ENCODE results near the gene IDH3A. TPM values are rescaled to one million over a fixed set of nuclear protein-coding genes. Genes with fewer than 3 reads are reported as not detected.

Gene IDH3A
- polyA plus RNA-seq, result 10 to 100 TPM; 39.6 to 59.7 (median 41.4) TPM

GRCh38 chr15:78149068-78149804 lies at the start of gene IDH3A:
IDH3A (plus strand) TSS chr15:78149362; CDS start chr15:78149404, 42 bp downstream.
- peaks cover 3 to 7% (median 4%) of the 10 kb centered on the region in 3 donors for H3K27me3 Mint-ChIP-seq (ENCODE audit: low read depth in 3 of 3)
- peak; percentile 98 to 99 (median 98) for DNase-seq
- no peaks in the 10 kb centered on the region for H3K9me3 Mint-ChIP-seq
- H3K36me3 Mint-ChIP-seq, result peaks cover 0 to 5% (median 0%) of the 10 kb centered on the region in 3 donors
- peak within 1 kb of the TSS; percentile 94 to 97 (median 96) for H3K4me3 Mint-ChIP-seq
- H3K4me1 Mint-ChIP-seq, result peaks cover 23 to 37% of the 10 kb centered on the region in 2 donors
- H3K27ac Mint-ChIP-seq, result peak within 1 kb of the TSS; percentile 80 to 94 (median 91)

- H3K27me3 Mint-ChIP-seq (ENCODE audit: low read depth in 3 of 3), result peaks cover 3 to 7% (median 5%) of the 10 kb centered on the region in 3 donors
- peaks cover 37% of the 10 kb centered on the region in 2 donors for H3K4me1 Mint-ChIP-seq
- H3K9me3 Mint-ChIP-seq, result no peaks in the 10 kb centered on the region
- no peaks in the 10 kb centered on the region for H3K36me3 Mint-ChIP-seq
- H3K4me3 Mint-ChIP-seq, result no peak overlapping the region
- no peak overlapping the region for H3K27ac Mint-ChIP-seq
- no peak for DNase-seq
Observed at GRCh38 chr15:78100886-78101285, 48.3 kb upstream of the IDH3A start.

GRCh38 chr15:78101423-78102105 lies 47.6 kb upstream of the IDH3A start:
- Mint-ChIP-seq H3K4me1 (peaks cover 44% of the 10 kb centered on the region in 2 donors), H3K9me3 (no peaks in the 10 kb centered on the region), H3K27ac (no peak overlapping the region), H3K27me3 (ENCODE audit: low read depth in 3 of 3) (peaks cover 5 to 10% (median 6%) of the 10 kb centered on the region in 3 donors), H3K36me3 (no peaks in the 10 kb centered on the region), H3K4me3 (no peak overlapping the region)
- DNase-seq, result no peak

- Mint-ChIP-seq H3K27ac (peak overlapping the region in 1 of 6 donors; percentile 34), H3K4me3 (no peak overlapping the region), H3K4me1 (peaks cover 47 to 48% of the 10 kb centered on the region in 2 donors), H3K36me3 (no peaks in the 10 kb centered on the region), H3K9me3 (no peaks in the 10 kb centered on the region), H3K27me3 (ENCODE audit: low read depth in 3 of 3) (peaks cover 5 to 10% (median 6%) of the 10 kb centered on the region in 3 donors)
- DNase-seq, result no peak
Observed at GRCh38 chr15:78102211-78102610, 47.0 kb upstream of the IDH3A start.

GRCh38 chr15:78102741-78103140 lies 46.4 kb upstream of the IDH3A start:
- no peak for DNase-seq
- H3K9me3 Mint-ChIP-seq, result no peaks in the 10 kb centered on the region
- no peaks in the 10 kb centered on the region for H3K36me3 Mint-ChIP-seq
- peaks cover 49 to 53% of the 10 kb centered on the region in 2 donors for H3K4me1 Mint-ChIP-seq
- peaks cover 5 to 10% (median 6%) of the 10 kb centered on the region in 3 donors for H3K27me3 Mint-ChIP-seq (ENCODE audit: low read depth in 3 of 3)
- H3K27ac Mint-ChIP-seq, result peak overlapping the region in 1 of 6 donors; percentile 57
- peak overlapping the region in 1 of 5 donors; percentile 44 for H3K4me3 Mint-ChIP-seq

- Mint-ChIP-seq H3K4me1 (peaks cover 50 to 57% of the 10 kb centered on the region in 2 donors), H3K4me3 (peak overlapping the region; percentile 62 to 79 (median 67)), H3K9me3 (no peaks in the 10 kb centered on the region), H3K36me3 (no peaks in the 10 kb centered on the region), H3K27me3 (ENCODE audit: low read depth in 3 of 3) (peaks cover 5 to 10% (median 6%) of the 10 kb centered on the region in 3 donors), H3K27ac (peak overlapping the region; percentile 20 to 80 (median 62))
- DNase-seq, result peak; percentile 66 to 70 (median 67)
Observed at GRCh38 chr15:78103406-78104118, 45.6 kb upstream of the IDH3A start.

GRCh38 chr15:78104119-78104479 lies 45.1 kb upstream of the IDH3A start:
- peak overlapping the region; percentile 62 to 79 (median 67) for H3K4me3 Mint-ChIP-seq
- DNase-seq, result no peak
- H3K27me3 Mint-ChIP-seq (ENCODE audit: low read depth in 3 of 3), result peaks cover 5 to 10% (median 6%) of the 10 kb centered on the region in 3 donors
- H3K4me1 Mint-ChIP-seq, result peaks cover 50 to 57% of the 10 kb centered on the region in 2 donors
- H3K36me3 Mint-ChIP-seq, result no peaks in the 10 kb centered on the region
- peak overlapping the region; percentile 6 to 80 (median 62) for H3K27ac Mint-ChIP-seq
- H3K9me3 Mint-ChIP-seq, result no peaks in the 10 kb centered on the region

- H3K4me3 Mint-ChIP-seq, result peak overlapping the region; percentile 50 to 79 (median 67)
- H3K36me3 Mint-ChIP-seq, result no peaks in the 10 kb centered on the region
- no peaks in the 10 kb centered on the region for H3K9me3 Mint-ChIP-seq
- H3K4me1 Mint-ChIP-seq, result peaks cover 50 to 57% of the 10 kb centered on the region in 2 donors
- peak overlapping the region in 5 of 6 donors; percentile 6 to 73 (median 54) for H3K27ac Mint-ChIP-seq
- no peak for DNase-seq
- peaks cover 5 to 10% (median 6%) of the 10 kb centered on the region in 3 donors for H3K27me3 Mint-ChIP-seq (ENCODE audit: low read depth in 3 of 3)
Observed at GRCh38 chr15:78104566-78105475, 44.3 kb upstream of the IDH3A start.

GRCh38 chr15:78105476-78106241 lies 43.5 kb upstream of the IDH3A start:
- Mint-ChIP-seq H3K36me3 (no peaks in the 10 kb centered on the region), H3K4me1 (peaks cover 50 to 57% of the 10 kb centered on the region in 2 donors), H3K27ac (peak overlapping the region; percentile 1 to 73 (median 46)), H3K27me3 (ENCODE audit: low read depth in 3 of 3) (peaks cover 5 to 8% (median 6%) of the 10 kb centered on the region in 3 donors), H3K9me3 (no peaks in the 10 kb centered on the region), H3K4me3 (peak overlapping the region; percentile 40 to 79 (median 67))
- DNase-seq, result peak; percentile 57 to 59 (median 58)

GRCh38 chr15:78107471-78107870 lies 41.7 kb upstream of the IDH3A start:
- peaks cover 47 to 54% of the 10 kb centered on the region in 2 donors for H3K4me1 Mint-ChIP-seq
- H3K36me3 Mint-ChIP-seq, result no peaks in the 10 kb centered on the region
- DNase-seq, result no peak
- H3K9me3 Mint-ChIP-seq, result no peaks in the 10 kb centered on the region
- peaks cover 3 to 8% (median 5%) of the 10 kb centered on the region in 3 donors for H3K27me3 Mint-ChIP-seq (ENCODE audit: low read depth in 3 of 3)
- H3K4me3 Mint-ChIP-seq, result no peak overlapping the region
- no peak overlapping the region for H3K27ac Mint-ChIP-seq

GRCh38 chr15:78108300-78109084 lies 40.7 kb upstream of the IDH3A start:
- no peak overlapping the region for H3K4me3 Mint-ChIP-seq
- H3K27ac Mint-ChIP-seq, result peak overlapping the region in 1 of 6 donors; percentile 10
- H3K36me3 Mint-ChIP-seq, result no peaks in the 10 kb centered on the region
- H3K9me3 Mint-ChIP-seq, result no peaks in the 10 kb centered on the region
- peak; percentile 75 to 82 (median 80) for DNase-seq
- H3K4me1 Mint-ChIP-seq, result peaks cover 37 to 44% of the 10 kb centered on the region in 2 donors
- peaks cover 3 to 8% (median 5%) of the 10 kb centered on the region in 3 donors for H3K27me3 Mint-ChIP-seq (ENCODE audit: low read depth in 3 of 3)
